Fibroblast of skin of left biceps (primary cell): Measurements from ENCODE around the gene GPR160.

Experiments used
- DNase-seq, 2 experiments: peaks; one replicate each; pipeline ENCODE4 v3.0.0-alpha.2; 2013; ENCODE audit warnings: low read depth in 2 of 2

The GPR160 gene

GRCh38 chr3:170064108-170064507 is 26.3 kb downstream of the GPR160 start:
- DNase-seq, result no peak

- no peak for DNase-seq
These were observed 37.8 kb downstream of the GPR160 start for GRCh38 chr3:170075441-170076091.

DNA sequence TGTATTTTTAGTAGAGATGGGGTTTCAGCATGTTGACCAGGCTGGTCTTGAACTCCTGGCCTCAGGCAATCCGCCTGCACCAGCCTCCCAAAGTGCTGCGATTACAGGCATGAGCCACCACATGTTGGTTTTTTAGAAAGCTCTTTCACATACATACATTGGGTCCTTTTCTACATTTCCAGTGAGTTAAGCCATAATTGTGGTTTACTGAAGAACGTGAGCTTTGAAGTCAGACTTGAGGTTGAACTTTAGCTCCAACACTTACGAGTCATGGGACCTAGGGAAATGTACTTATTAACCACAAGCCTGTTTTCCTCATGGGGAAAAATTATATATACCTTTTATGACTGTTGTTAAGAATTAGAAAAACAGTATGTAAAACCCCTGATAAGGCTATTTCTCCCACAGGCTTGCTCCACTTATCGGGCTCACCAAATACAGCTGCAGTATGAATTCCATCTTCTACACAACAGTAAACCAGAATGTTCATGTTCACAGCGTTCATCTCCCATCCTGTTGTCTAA is 39.0 kb downstream of the GPR160 start:
- DNase-seq, result peak; percentile 51 to 53

- DNase-seq, result no peak
These were observed 39.6 kb downstream of the GPR160 start for GRCh38 chr3:170077361-170077760.

GRCh38 chr3:170078620-170079281 is 41.0 kb downstream of the GPR160 start:
- DNase-seq, result no peak

- DNase-seq, result no peak
These were observed 41.9 kb downstream of the GPR160 start for GRCh38 chr3:170079536-170080165.

GRCh38 chr3:170080605-170081004 is 42.8 kb downstream of the GPR160 start:
- no peak for DNase-seq

DNA sequence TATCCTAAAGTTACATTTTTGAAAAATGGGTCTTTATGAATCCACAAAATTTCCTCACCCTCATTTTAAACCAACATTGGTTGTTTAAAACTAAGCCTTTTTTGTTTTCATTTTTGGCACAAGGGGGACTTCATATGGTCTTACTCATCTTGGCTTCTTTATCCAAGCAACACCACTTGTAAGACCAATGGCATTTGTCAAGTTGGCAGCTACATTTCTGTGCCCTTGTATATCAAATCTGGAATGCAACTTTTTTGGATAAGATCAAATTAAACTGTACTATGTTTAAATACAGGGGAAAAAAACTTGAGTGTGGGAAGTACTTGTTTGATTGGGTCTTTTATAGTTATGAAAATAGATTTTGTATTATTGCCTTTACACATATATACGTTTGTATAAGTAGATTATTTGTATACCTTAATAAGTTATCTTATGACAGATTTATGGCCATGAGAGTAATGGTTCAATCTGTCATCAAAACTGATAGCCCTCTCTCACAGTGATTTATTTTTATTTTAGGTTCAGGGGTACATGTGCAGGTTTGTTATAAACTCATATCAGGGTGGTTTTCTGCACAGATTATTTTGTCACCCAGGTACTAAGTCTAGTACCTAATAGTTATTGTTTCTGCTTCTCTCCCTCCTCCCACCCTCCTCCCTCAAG is 43.4 kb downstream of the GPR160 start:
- no peak for DNase-seq

DNA sequence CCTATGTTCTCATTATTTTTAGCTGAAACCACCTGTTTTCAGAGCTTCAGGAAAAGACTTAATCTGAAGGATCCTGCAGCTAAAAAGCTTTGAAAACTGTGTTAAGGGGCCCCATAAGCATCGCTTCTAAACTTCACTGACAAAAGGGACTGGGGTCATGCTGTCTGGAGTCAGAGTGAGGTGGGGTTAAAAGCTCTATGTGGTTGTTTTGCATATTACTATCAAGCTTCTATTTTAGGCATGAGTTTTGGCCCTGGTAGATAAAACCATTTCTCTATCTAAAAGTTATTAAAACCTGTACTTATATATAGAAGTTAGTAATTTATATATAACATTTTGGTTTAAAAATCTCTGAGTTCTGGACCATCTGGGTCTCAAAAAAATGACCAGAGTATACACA is 45.5 kb downstream of the GPR160 start:
- DNase-seq, result no peak

- DNase-seq, result no peak
These were observed 47.6 kb downstream of the GPR160 start for GRCh38 chr3:170085396-170085795.

GRCh38 chr3:170089862-170090600 is 52.2 kb downstream of the GPR160 start:
- no peak for DNase-seq

GRCh38 chr3:170090601-170090981 is 52.8 kb downstream of the GPR160 start:
- no peak for DNase-seq

DNA sequence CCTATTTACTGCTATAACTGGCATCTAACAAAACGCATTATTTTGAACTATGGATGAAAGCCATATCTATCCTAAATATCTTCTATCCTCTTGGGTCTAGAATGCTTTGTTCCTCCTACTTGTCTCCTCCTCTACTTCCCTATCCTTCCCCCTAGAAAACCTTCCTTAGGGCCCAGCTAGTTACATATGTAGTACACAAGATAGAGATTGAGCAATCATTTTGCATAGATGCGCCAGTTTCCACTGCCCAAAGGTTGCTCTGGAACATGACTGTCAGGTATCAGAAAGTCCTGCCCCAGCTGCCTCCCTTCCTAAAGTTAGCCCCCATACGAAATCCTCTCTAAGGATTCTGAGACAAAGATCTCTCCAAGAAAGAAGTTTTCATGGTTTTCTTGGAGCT is 55.1 kb downstream of the GPR160 start:
- no peak for DNase-seq

DNA sequence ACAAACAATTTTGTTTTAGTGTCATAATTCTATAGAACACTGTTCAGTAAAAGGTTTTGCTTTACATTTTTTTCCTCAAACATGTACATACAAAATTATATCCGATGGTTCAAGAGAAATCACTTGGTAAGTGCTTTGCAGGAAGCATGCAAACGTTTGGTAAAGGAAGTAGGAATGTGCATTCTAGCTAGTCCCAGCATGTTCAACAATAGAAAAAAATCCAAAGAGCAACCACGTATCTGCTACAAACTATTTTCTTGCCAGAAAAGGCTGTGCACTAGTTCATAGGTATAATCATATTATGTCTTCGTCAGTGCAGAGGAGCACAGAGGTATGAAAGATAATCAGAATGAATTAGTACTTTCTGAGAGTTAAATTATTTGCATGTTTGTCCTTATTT is 58.0 kb downstream of the GPR160 start:
- DNase-seq, result no peak

GRCh38 chr3:170096342-170096741 is 58.5 kb downstream of the GPR160 start:
- no peak for DNase-seq

- DNase-seq, result no peak
These were observed 61.0 kb downstream of the GPR160 start for GRCh38 chr3:170098753-170099152.

GRCh38 chr3:170100944-170101343 is 63.1 kb downstream of the GPR160 start:
- no peak for DNase-seq

DNA sequence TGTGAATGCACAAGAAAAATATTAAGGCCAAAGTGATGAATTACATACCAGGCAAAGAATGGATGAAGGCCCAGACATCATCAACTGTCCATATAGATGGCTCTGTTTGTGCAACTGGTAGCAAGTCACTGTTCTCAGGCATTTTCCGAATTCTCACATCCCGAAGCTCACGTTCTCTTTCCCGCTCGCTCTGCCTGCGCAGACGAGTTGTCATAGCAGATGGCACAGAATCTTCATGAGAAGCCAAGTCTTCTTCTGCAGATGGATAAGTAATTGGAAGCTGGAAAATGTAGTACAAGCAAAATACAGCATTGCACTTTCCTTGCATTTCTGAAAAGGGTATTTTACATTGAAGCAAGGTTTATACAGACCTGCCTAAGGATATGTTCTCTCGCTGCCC is 64.6 kb downstream of the GPR160 start:
- DNase-seq, result no peak

- DNase-seq, result peak; percentile 4 to 10
These were observed 70.1 kb downstream of the GPR160 start for GRCh38 chr3:170107941-170108340.

DNA sequence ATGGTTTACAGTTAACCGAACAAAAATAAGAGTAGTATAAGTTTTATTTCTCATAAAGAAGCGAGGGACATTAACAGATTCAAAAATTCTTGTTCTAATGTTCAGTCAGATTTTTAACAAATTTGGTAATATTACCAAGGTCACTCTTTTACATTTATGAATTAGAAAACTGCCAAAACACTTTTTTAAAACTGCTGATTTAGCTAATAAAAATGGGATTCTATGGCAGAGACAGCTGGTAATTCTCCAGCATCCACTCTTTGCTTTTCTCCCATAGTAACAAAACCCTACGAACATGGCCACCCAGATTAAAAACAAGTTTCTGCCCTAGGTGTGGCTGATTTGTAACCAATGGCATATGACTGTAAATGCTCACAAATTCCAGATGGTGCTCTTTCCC is 71.2 kb downstream of the GPR160 start:
- DNase-seq, result no peak

- DNase-seq, result no peak
These were observed 71.9 kb downstream of the GPR160 start for GRCh38 chr3:170109579-170110293.
